CD4-positive, CD25-positive, alpha-beta regulatory T cell (primary cell): ENCODE data around the gene PRSS37. TPM values are rescaled to one million over a fixed set of nuclear protein-coding genes. Genes with fewer than 3 reads are reported as not detected.

Experiments
- ATAC-seq, 2 donors: fragments of 150-1000 bp; cut with Tn5 transposase; one replicate each; pipeline ENCODE4 v1.10.0; 2021; ENCODE audit warnings: low read depth in 2 of 2, moderate number of reproducible peaks in 2 of 2, moderate library complexity in 1 of 2
- DNase-seq, 3 donors: peaks; one replicate each; pipeline versions ENCODE4 v3.0.0 to v3.0.0-alpha.2; 2012 to 2022; ENCODE audit warnings: mixed read lengths in 1 of 3
- H3K27ac ChIP-seq: one replicate; pipeline ENCODE4 v1.7.0; 2013; ENCODE audit warnings: mild to moderate bottlenecking, low read length; ENCODE audit not compliant: insufficient read depth, poor library complexity, severe bottlenecking
- H3K27me3 ChIP-seq: one replicate; pipeline ENCODE4 v1.7.0; 2013; ENCODE audit warnings: low read length; ENCODE audit not compliant: control insufficient read depth, insufficient read depth
- H3K36me3 ChIP-seq: one replicate; pipeline ENCODE4 v1.7.0; 2013; ENCODE audit warnings: mild to moderate bottlenecking, low read length, moderate library complexity; ENCODE audit not compliant: control insufficient read depth, insufficient read depth
- H3K4me1 ChIP-seq: 2 replicates; pipeline ENCODE4 v1.7.0; 2013; ENCODE audit warnings: mild to moderate bottlenecking, low read length; ENCODE audit not compliant: insufficient read depth, control insufficient read depth, poor library complexity, severe bottlenecking
- H3K4me3 ChIP-seq: one replicate; pipeline ENCODE4 v1.7.0; 2013; ENCODE audit warnings: low read depth, mild to moderate bottlenecking, low read length, moderate library complexity
- H3K9me3 ChIP-seq, 2 experiments: 1 replicate in 1 of 2; 2 replicates in 1 of 2; pipeline ENCODE4 v1.7.0; 2013; ENCODE audit warnings: low read length in 2 of 2, mild to moderate bottlenecking in 1 of 2, moderate library complexity in 1 of 2; ENCODE audit not compliant: control insufficient read depth in 2 of 2
- H3K27ac Mint-ChIP-seq, 3 donors: one replicate each; pipeline ENCODE4 v1.8.0; 2020 to 2022; ENCODE audit warnings: mild to moderate bottlenecking in 3 of 3, mixed read lengths in 3 of 3, moderate library complexity in 2 of 3
- H3K27me3 Mint-ChIP-seq: one replicate; pipeline ENCODE4 v1.8.0; 2022; ENCODE audit warnings: mild to moderate bottlenecking, mixed read lengths
- H3K36me3 Mint-ChIP-seq: one replicate; pipeline ENCODE4 v1.8.0; 2020; ENCODE audit warnings: mixed read lengths
- H3K4me1 Mint-ChIP-seq, 4 donors: one replicate each; pipeline ENCODE4 v1.8.0; 2020 to 2022; ENCODE audit warnings: mixed read lengths in 4 of 4, mild to moderate bottlenecking in 1 of 4
- H3K4me3 Mint-ChIP-seq, 4 donors: one replicate each; pipeline ENCODE4 v1.8.0; 2020 to 2022; ENCODE audit warnings: mild to moderate bottlenecking in 4 of 4, mixed read lengths in 4 of 4, moderate library complexity in 3 of 4
- H3K9me3 Mint-ChIP-seq, 7 donors: one replicate each; pipeline ENCODE4 v1.8.0; 2020 to 2022; ENCODE audit warnings: mixed read lengths in 7 of 7, mild to moderate bottlenecking in 3 of 7, moderate library complexity in 2 of 7
- polyA plus RNA-seq, 4 donors: library from polyadenylated mRNA; unstranded; fragments of 300-500 nt; fragmentation: Illumina TruSeq; gene quantifications; one replicate each; pipeline ENCODE4 v1.2.3, GENCODE V29; 2021
- total RNA-seq: library from RNA; stranded (reverse); gene quantifications from one replicate; pipeline ENCODE4 v1.2.3, GENCODE V29; 2022

PRSS37 gene
- total and polyA plus RNA-seq, 5 donors from 2014 or later = not detected

- no peak overlapping the region for H3K27ac ChIP-seq
- Mint-ChIP-seq H3K27me3 (no peaks in the 10 kb centered on the region), H3K9me3 (peaks cover 0 to 17% (median 2%) of the 10 kb centered on the region in 7 donors), H3K36me3 (no peaks in the 10 kb centered on the region), H3K4me3 (no peak overlapping the region), H3K4me1 (no peaks in the 10 kb centered on the region), H3K27ac (no peak overlapping the region)
- ATAC-seq = no peak
- no peaks in the 10 kb centered on the region for H3K9me3 ChIP-seq
- no peak for DNase-seq
- no peaks in the 10 kb centered on the region for H3K27me3 ChIP-seq
- H3K4me3 ChIP-seq = no peak overlapping the region
- H3K36me3 ChIP-seq = no peaks in the 10 kb centered on the region
- H3K4me1 ChIP-seq = no peaks in the 10 kb centered on the region
Observed at GRCh38 chr7:141872931-141873330, 31.6 kb upstream of the PRSS37 start.

DNA sequence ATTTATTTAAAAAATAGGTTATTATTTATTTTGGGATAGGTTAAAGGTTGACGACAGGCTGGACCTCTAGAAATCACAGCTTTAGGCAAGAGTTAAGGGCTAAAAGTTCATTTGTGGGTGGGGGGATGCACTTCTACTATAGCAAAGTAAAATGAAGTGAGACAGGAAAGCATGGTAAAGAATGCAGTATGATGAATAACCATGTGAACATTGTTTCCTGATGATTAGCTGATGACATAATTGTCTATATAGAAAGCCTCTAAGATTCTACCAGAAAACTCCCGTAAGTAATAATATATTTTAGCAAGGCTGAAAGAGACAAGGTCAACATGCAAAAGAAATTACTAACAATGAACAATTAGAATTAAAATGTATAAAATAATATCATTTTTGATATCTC lies 25.7 kb upstream of the PRSS37 start:
- Histone ChIP-seq H3K27ac (no peak overlapping the region), H3K9me3 (no peaks in the 10 kb centered on the region), H3K27me3 (no peaks in the 10 kb centered on the region), H3K4me1 (no peaks in the 10 kb centered on the region), H3K4me3 (no peak overlapping the region), H3K36me3 (no peaks in the 10 kb centered on the region)
- no peak overlapping the region for H3K27ac Mint-ChIP-seq
- no peaks in the 10 kb centered on the region for H3K4me1 Mint-ChIP-seq
- H3K36me3 Mint-ChIP-seq = no peaks in the 10 kb centered on the region
- DNase-seq = no peak
- no peaks in the 10 kb centered on the region for H3K27me3 Mint-ChIP-seq
- ATAC-seq = no peak
- H3K9me3 Mint-ChIP-seq = peaks cover 0 to 17% (median 4%) of the 10 kb centered on the region in 7 donors
- no peak overlapping the region for H3K4me3 Mint-ChIP-seq

GRCh38 chr7:141864765-141865447 lies 23.6 kb upstream of the PRSS37 start:
- no peak overlapping the region for H3K27ac Mint-ChIP-seq
- H3K9me3 Mint-ChIP-seq = peaks cover 0 to 10% (median 2%) of the 10 kb centered on the region in 7 donors
- Histone ChIP-seq H3K4me1 (no peaks in the 10 kb centered on the region), H3K36me3 (no peaks in the 10 kb centered on the region), H3K9me3 (no peaks in the 10 kb centered on the region), H3K27me3 (no peaks in the 10 kb centered on the region), H3K27ac (no peak overlapping the region), H3K4me3 (no peak overlapping the region)
- H3K4me1 Mint-ChIP-seq = no peaks in the 10 kb centered on the region
- no peaks in the 10 kb centered on the region for H3K27me3 Mint-ChIP-seq
- DNase-seq (no peak), ATAC-seq (no peak)
- H3K4me3 Mint-ChIP-seq = no peak overlapping the region
- H3K36me3 Mint-ChIP-seq = no peaks in the 10 kb centered on the region

GRCh38 chr7:141860207-141860606 lies 18.9 kb upstream of the PRSS37 start:
- H3K4me3 Mint-ChIP-seq = no peak overlapping the region
- Histone ChIP-seq H3K27me3 (no peaks in the 10 kb centered on the region), H3K9me3 (peaks cover 0 to 7% of the 10 kb centered on the region in 2 experiments), H3K4me3 (no peak overlapping the region), H3K36me3 (no peaks in the 10 kb centered on the region), H3K4me1 (no peaks in the 10 kb centered on the region), H3K27ac (no peak overlapping the region)
- DNase-seq (no peak), ATAC-seq (no peak)
- no peaks in the 10 kb centered on the region for H3K4me1 Mint-ChIP-seq
- H3K27ac Mint-ChIP-seq = no peak overlapping the region
- H3K9me3 Mint-ChIP-seq = peaks cover 0 to 16% (median 2%) of the 10 kb centered on the region in 7 donors
- H3K36me3 Mint-ChIP-seq = no peaks in the 10 kb centered on the region
- H3K27me3 Mint-ChIP-seq = no peaks in the 10 kb centered on the region

- no peak overlapping the region for H3K4me3 Mint-ChIP-seq
- H3K9me3 ChIP-seq = no peaks in the 10 kb centered on the region
- H3K27ac Mint-ChIP-seq = no peak overlapping the region
- H3K4me1 ChIP-seq = no peaks in the 10 kb centered on the region
- H3K9me3 Mint-ChIP-seq = peaks cover 0 to 15% (median 4%) of the 10 kb centered on the region in 7 donors
- DNase-seq (no peak), ATAC-seq (no peak)
- H3K27me3 ChIP-seq = no peaks in the 10 kb centered on the region
- H3K27me3 Mint-ChIP-seq = no peaks in the 10 kb centered on the region
- H3K36me3 Mint-ChIP-seq = no peaks in the 10 kb centered on the region
- H3K36me3 ChIP-seq = no peaks in the 10 kb centered on the region
- H3K4me3 ChIP-seq = no peak overlapping the region
- no peak overlapping the region for H3K27ac ChIP-seq
- no peaks in the 10 kb centered on the region for H3K4me1 Mint-ChIP-seq
Observed at GRCh38 chr7:141847996-141848395, 6.7 kb upstream of the PRSS37 start.

DNA sequence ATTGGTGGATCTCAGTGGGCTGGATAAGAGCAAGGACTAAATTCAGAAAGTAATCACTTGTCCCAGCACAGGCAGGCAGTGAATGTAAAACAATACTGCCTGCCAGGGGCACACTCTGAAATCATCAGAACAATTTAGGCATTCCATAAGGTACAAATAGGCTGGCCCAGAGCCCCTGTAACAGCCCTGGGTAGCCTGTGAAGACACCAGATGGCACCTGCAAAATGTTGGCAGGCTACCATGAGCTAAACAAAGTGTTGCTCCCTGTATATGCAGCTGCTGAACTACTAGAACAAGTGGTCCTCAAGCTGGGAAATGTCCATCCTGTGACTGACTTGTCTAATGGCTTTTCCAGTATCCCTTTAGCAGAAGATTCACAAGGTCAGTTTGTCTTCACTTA lies 3.0 kb upstream of the PRSS37 start:
- Mint-ChIP-seq H3K4me1 (no peaks in the 10 kb centered on the region), H3K36me3 (no peaks in the 10 kb centered on the region), H3K27me3 (no peaks in the 10 kb centered on the region), H3K27ac (no peak overlapping the region), H3K4me3 (no peak overlapping the region), H3K9me3 (peaks cover 0 to 5% (median 2%) of the 10 kb centered on the region in 7 donors)
- Histone ChIP-seq H3K4me1 (no peaks in the 10 kb centered on the region), H3K27ac (no peak overlapping the region), H3K4me3 (no peak overlapping the region), H3K27me3 (no peaks in the 10 kb centered on the region), H3K9me3 (no peaks in the 10 kb centered on the region), H3K36me3 (no peaks in the 10 kb centered on the region)
- DNase-seq = no peak
- no peak for ATAC-seq

DNA sequence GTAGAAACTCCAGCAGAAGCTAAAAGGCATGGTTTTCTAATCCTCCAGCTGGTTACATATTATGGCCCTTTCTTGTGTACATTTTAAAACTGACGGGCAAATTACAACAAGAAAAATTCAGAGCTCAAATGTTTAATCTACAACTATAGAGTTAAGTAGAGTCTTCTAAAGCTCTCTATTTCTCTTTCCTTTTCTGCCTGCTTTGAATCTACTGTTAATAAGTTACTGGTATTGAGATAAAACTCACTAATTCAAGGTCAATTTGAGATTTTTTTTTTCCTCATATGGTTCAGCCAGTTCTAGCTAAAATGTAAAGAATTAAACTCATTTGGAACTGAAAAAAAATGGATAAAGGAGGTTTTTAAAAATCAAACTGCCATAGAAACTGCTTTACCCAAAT lies 1.6 kb upstream of the PRSS37 start:
- no peak for ATAC-seq
- Histone ChIP-seq H3K36me3 (no peaks in the 10 kb centered on the region), H3K27ac (no peak overlapping the region), H3K4me1 (no peaks in the 10 kb centered on the region), H3K9me3 (no peaks in the 10 kb centered on the region), H3K27me3 (no peaks in the 10 kb centered on the region), H3K4me3 (no peak overlapping the region)
- Mint-ChIP-seq H3K9me3 (no peaks in the 10 kb centered on the region), H3K27me3 (no peaks in the 10 kb centered on the region), H3K36me3 (no peaks in the 10 kb centered on the region), H3K4me1 (no peaks in the 10 kb centered on the region), H3K27ac (no peak overlapping the region), H3K4me3 (no peak overlapping the region)
- DNase-seq = no peak

DNA sequence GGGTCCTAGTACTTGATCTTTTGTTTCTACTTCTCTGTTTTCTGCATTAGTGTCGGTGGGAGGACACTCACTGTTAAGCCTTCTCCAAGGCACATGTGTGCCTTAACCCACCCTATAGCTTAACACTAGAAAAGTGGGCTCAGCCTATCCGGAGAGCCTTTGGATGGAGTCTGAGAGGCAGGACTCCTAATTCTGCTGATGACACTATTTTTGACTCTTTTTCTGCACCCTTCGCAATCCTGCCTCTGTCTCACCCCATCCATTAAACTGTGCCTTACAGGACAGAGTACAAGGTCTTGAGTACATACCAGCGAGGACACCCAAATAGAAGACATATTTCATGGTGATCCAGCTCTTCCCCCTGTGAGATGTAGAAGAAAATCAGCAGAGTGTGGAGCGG lies 577 bp downstream of the PRSS37 start:
- Mint-ChIP-seq H3K27me3 (no peaks in the 10 kb centered on the region), H3K4me3 (no peak overlapping the region), H3K4me1 (no peaks in the 10 kb centered on the region), H3K27ac (no peak overlapping the region), H3K36me3 (peaks cover 5% of the 10 kb centered on the region), H3K9me3 (peaks cover 0 to 2% (median 0%) of the 10 kb centered on the region in 7 donors)
- Histone ChIP-seq H3K4me1 (no peaks in the 10 kb centered on the region), H3K9me3 (no peaks in the 10 kb centered on the region), H3K36me3 (no peaks in the 10 kb centered on the region), H3K27me3 (no peaks in the 10 kb centered on the region), H3K27ac (no peak overlapping the region), H3K4me3 (no peak overlapping the region)
- DNase-seq = no peak
- no peak for ATAC-seq
